Smooth muscle cell of trachea (primary cell): Measurements from ENCODE around the gene OR8U1. TPM values are rescaled to one million over a fixed set of nuclear protein-coding genes. Genes with fewer than 3 reads are reported as not detected.

Source experiments
- total RNA-seq: library from RNA; depleted of rRNA; stranded (reverse); fragments of >200 nt; gene quantifications from 2 replicates; pipeline ENCODE4 v1.2.1, GENCODE V29; 2014

The OR8U1 gene
- total RNA-seq, result not detected in 2 replicates

DNA sequence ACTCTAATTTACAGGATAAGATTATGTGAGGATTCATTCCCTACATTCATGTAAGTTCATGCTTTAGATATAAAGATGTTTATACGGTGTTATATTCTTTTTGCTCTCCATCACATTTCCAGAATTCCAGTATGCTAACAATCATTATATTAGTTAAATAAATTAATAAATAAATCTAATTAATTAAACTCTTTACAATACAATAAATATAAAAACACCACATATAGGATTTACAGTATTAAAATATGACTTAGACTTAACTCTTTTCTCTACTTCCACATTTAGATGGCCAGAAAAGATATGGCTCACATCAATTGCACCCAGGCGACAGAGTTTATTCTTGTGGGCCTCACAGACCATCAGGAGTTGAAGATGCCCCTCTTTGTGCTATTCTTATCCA is at the start of gene OR8U1:
TSS of gene OR8U1 (plus strand) at position 301 of the 400 bp plus-strand sequence. CDS start at position 301, 0 bp downstream.

DNA sequence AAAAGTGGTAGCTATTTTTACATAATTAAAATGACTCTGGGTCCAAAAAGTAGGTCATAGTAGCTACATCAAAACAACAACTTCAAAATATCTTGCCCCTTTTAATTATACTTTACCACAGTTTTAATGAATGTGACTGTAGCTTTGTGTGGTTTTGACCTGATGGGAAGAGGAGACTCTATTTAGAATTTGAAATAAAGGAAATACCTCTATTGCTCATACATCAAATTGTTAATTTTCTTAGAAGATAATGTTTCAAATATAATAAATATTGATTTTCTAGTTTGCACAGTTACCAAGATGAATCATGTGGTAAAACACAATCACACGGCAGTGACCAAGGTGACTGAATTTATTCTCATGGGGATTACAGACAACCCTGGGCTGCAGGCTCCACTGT is 29.7 kb upstream of the OR8U1 start, which contains the start of gene OR8K1:
TSS of gene OR8K1 (plus strand) at position 301 of the 400 bp plus-strand sequence. CDS start at position 301, 0 bp downstream.

DNA sequence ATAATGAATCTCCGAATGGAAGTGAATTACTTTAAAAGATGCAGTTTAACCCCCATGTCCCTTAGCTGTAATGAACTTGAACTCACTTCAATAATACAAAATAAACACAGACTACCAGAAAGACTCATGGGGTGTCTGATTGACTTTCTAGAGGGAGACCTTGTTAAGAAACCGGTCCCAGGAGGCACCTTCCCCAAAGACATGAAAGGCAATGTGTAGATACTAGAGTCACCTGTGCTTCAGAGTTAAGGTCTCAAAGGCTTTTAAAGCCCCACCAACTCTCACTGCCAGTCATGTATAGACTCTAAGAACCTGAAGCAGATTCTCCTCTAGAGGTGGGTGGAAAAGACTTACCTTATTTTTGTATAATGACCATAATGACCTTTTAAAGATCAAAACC is 21.4 kb upstream of the OR8U1 start, which contains the start of gene OR8J1:
TSS of gene OR8J1 (plus strand) at position 301 of the 400 bp plus-strand sequence. CDS start 5,956 bp downstream, outside the sequence.

DNA sequence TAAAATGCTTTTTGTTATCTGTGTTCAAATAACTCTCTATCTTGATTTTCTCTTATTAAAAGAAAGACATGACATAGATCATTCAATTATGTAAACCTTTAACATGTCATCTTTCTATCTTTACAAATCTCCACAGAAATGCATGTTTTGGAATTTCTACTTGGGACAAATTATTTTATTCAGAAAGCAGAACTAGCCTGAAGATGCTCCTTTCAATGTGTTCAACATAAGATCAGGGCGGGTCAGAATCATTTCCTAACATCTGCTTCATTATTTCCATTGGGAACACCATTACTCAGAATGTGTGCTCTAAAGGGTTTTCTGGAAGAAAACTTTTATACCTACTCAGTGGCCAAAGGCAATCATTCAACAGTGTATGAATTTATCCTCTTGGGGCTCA is 37.0 kb downstream of the OR8U1 start, which contains the start of gene OR5AL1:
TSS of gene OR5AL1 (plus strand) at position 301 of the 400 bp plus-strand sequence.

Other genes starting within 250 kb of the OR8U1 start
- not detected in 2 replicates for gene OR8J3, start 235.4 kb upstream of the OR8U1 start, total RNA-seq
- gene OR8K5, start 215.3 kb upstream of the OR8U1 start, total RNA-seq, result not detected in 2 replicates
- gene OR5J2, start 199.0 kb upstream of the OR8U1 start, total RNA-seq, result not detected in 2 replicates
- not detected in 2 replicates for gene OR5T2, start 141.4 kb upstream of the OR8U1 start, total RNA-seq
- gene OR5T3, start 123.4 kb upstream of the OR8U1 start, total RNA-seq, result not detected in 2 replicates
- gene OR5T1, start 101.5 kb upstream of the OR8U1 start, total RNA-seq, result not detected in 2 replicates
- not detected in 2 replicates for gene OR8H1, start 83.4 kb upstream of the OR8U1 start, total RNA-seq
- not detected in 2 replicates for gene OR8K3, start 60.5 kb upstream of the OR8U1 start, total RNA-seq
- gene OR8K1, start 29.6 kb upstream of the OR8U1 start, total RNA-seq, result not detected in 2 replicates
- gene OR8J1, start 21.3 kb upstream of the OR8U1 start, total RNA-seq, result not detected in 2 replicates
- gene OR5AL1, start 37.1 kb downstream of the OR8U1 start, total RNA-seq, result not detected in 2 replicates
- gene OR5M3, start 97.7 kb downstream of the OR8U1 start, total RNA-seq, result not detected in 2 replicates
- not detected in 2 replicates for gene OR5M8, start 115.7 kb downstream of the OR8U1 start, total RNA-seq
- gene OR5M11, start 167.6 kb downstream of the OR8U1 start, total RNA-seq, result not detected in 2 replicates
- not detected in 2 replicates for gene OR5M10, start 202.1 kb downstream of the OR8U1 start, total RNA-seq
- gene OR5M1, start 239.2 kb downstream of the OR8U1 start, total RNA-seq, result not detected in 2 replicates